GM10248 (cell line): ENCODE data around the gene C1orf105.
"Not testable (repeated sequence)": the region's sequence is repeated elsewhere in the genome, so short reads cannot be mapped to it uniquely, and the experiment has no call there.

Experiments used
- CTCF ChIA-PET: fragments of 300-600 bp; sonication (Branson Sonifier 250); formaldehyde crosslinking; extraction: SDS; loops from one replicate; lab custom pipeline; 2021; ENCODE audit warnings: antibody characterized with exemption; lab: Yijun Ruan, JAX
- POLR2A ChIA-PET: fragments of 350-650 bp; sonication (Branson Sonifier 250); formaldehyde crosslinking; extraction: SDS; loops from one replicate; lab custom pipeline; 2020; ENCODE audit warnings: antibody characterized with exemption; lab: Yijun Ruan, JAX
- DNase-seq: peaks from one replicate; pipeline ENCODE4 v3.0.0; 2012; ENCODE audit errors: extremely low spot score
- CTCF ChIP-seq: IDR thresholded peaks from 2 replicates; pipeline ENCODE4 v1.5.1; 2012; ENCODE audit warnings: mild to moderate bottlenecking, low read depth; ENCODE audit errors: extremely low read depth, missing control alignments, control extremely low read depth

Gene C1orf105

GRCh38 chr1:172487550-172487949 is 67.1 kb downstream of the C1orf105 start:
- POLR2A ChIA-PET = no interaction called here
- TF ChIP-seq CTCF = no peak
- no peak for DNase-seq
- CTCF ChIA-PET = interaction anchor here (1.4 to 1.6 kb wide), 3 partner anchors 8 to 39 kb away, joined by 3 to 5 read pairs (median 4); no protein-coding TSS in a partner anchor

GRCh38 chr1:172488393-172488792 is 67.9 kb downstream of the C1orf105 start:
- POLR2A ChIA-PET = no interaction called here
- CTCF ChIA-PET = interaction anchor here (1.4 to 1.5 kb wide), 2 partner anchors 9 to 39 kb away, joined by 3 to 4 read pairs; no protein-coding TSS in a partner anchor
- no peak for DNase-seq
- TF ChIP-seq CTCF = no peak

- ChIA-PET CTCF (no interaction called here), POLR2A (no interaction called here)
- DNase-seq = no peak
- TF ChIP-seq CTCF = no peak
Measured at GRCh38 chr1:172489847-172490246, 69.4 kb downstream of the C1orf105 start.

- DNase-seq = no peak
- ChIA-PET POLR2A (no interaction called here), CTCF (no interaction called here)
- TF ChIP-seq CTCF = no peak
Measured at GRCh38 chr1:172492421-172492820, 71.9 kb downstream of the C1orf105 start.

GRCh38 chr1:172494166-172494565 is 73.7 kb downstream of the C1orf105 start:
- ChIA-PET POLR2A (no interaction called here), CTCF (no interaction called here)
- no peak for DNase-seq
- TF ChIP-seq CTCF = no peak

GRCh38 chr1:172496127-172496526 is 75.6 kb downstream of the C1orf105 start:
- CTCF ChIA-PET, POLR2A ChIA-PET, DNase-seq: not testable (repeated sequence)

GRCh38 chr1:172496678-172497077 is 76.2 kb downstream of the C1orf105 start:
- no peak for DNase-seq
- POLR2A ChIA-PET = no interaction called here
- CTCF ChIA-PET = interaction anchor here (0.9 to 1.6 kb wide), 3 partner anchors 9 to 53 kb away, joined by 3 to 5 read pairs (median 3); partner anchors contain the start of gene PIGC
- TF ChIP-seq CTCF = no peak
